SKM-1 (cell line): ENCODE results near the gene THG1L.
"Not testable (repeated sequence)": the region's sequence is repeated elsewhere in the genome, so short reads cannot be mapped to it uniquely, and the experiment has no call there.

Source experiments
- DNase-seq: peaks from one replicate; lab custom pipeline; 2025; ENCODE audit not compliant: unreplicated experiment; lab: John Stamatoyannopoulos, UW

THG1L gene

GRCh38 chr5:157726607-157727006 is 4.6 kb upstream of the THG1L start:
- not testable (repeated sequence) for DNase-seq

DNA sequence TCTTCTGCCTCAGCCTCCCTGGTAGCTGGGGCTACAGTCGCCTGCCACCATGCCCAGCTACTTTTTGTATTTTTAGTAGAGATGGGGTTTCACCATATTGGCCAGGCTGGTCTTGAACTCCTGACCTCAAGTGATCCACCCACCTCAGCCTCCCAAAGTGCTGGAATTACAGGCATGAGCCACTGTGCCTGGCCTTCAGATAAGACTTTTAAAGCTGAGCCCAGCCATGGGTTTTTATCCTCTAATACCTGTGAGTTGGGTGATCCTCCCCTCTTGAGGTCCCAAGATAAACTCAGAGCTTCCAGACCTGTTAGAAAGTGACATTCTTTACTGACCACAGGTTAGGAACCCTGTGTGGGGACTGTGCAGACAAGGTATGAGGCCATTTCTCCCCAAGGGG is 3.4 kb upstream of the THG1L start:
- not testable (repeated sequence) for DNase-seq

DNA sequence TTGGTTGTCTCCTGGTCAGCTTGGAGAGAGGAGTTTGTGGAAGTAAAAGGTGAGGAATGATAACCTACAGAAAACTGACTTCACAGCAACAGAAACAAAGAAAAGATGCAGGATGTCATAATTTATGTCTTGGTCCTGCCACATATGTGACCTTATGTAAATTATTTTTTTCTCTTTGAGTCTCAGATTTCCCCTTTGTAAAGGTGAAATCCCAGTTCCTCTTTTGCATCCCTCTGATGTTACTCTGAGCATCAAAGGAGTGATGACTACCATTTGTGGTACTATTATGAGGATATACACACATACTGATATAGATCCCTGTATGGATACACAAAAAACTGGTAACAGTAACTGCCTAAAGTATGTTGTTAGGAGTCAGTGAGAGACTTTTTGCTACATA is 1.4 kb upstream of the THG1L start:
- no peak for DNase-seq

- no peak for DNase-seq
Observed at GRCh38 chr5:157730900-157731271, 334 bp upstream of the THG1L start.

DNA sequence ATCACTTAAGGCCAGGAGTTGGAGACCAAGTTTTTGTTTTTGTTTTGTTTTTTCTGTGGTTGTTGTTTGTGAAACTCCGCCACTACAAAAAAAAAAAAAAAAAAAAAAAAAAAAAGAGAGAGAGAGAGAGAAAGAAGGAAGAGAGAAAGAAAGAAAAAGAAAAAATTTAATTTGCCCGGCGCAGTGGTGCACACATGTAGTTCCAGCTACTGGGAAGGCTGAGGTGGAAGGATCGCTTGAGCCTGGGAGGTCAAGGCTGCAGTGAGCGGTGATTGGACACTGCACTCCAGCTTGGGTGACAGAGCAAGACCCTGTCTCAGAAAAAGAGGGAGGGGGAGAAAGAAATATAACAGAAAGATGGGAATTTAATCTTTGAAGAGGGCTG is 902 bp downstream of the THG1L start:
- no peak for DNase-seq

DNA sequence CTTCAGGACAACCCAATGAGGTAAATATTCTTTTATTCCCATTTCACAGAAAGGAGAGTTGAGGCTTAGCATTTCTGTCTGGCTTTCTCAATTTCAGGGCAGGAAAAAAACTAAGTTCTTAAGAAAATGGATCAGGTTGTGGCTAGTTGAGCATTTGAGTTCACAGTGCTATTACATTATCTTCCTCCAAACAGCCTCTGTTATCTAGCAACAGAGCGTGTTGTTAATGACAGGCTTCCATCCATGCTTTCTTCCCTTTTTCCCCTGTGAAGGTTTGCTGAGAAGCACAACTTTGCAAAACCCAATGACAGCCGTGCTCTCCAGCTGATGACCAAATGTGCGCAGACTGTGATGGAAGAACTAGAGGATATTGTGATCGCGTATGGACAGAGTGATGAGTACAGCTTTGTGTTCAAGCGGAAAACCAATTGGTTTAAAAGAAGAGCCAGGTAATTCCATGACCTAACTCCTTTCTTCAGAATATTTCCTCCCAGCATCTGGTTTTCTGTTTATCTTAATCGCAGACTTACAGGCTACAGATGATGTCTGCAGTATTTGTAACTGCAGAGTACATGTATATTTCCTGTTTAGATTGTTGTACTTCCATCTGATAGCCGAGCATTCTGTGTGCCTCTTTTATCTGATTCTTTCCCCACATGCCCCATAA is 1.5 kb downstream of the THG1L start:
- no peak for DNase-seq

DNA sequence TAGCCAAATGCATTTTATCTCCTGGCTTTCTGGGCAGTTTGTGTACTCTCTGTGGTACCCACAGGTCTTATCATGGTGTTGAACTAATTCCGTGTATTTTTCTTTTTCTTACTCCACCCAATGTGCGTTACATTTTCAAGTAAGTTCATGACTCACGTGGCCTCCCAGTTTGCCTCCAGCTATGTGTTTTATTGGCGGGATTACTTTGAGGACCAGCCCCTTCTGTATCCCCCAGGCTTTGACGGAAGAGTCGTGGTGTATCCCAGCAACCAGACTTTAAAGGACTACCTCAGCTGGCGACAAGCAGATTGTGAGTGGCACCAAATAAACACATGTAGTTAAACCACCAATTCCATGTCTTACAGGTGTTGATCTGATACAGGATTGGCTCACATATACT is 3.2 kb downstream of the THG1L start:
- DNase-seq, result no peak

DNA sequence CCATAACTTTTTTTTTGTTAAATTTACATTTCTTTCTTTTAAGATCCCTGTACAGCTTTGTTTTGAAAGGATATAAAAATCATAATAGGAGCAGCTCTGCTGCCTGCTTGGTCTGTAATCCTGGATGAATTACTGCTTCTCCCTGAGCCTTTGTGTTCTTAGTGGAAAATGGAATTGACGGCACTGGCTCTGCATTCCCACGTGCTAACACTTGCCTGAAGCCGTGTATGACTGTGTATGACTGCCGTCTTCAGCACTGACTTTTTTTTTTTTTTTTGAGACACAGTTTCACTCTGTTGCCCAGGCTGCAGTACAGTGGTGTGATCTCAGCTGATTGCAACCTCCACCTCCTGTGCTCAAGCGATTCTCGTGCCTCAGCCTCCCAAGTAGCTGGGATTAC is 4.8 kb downstream of the THG1L start:
- DNase-seq, result no peak

DNA sequence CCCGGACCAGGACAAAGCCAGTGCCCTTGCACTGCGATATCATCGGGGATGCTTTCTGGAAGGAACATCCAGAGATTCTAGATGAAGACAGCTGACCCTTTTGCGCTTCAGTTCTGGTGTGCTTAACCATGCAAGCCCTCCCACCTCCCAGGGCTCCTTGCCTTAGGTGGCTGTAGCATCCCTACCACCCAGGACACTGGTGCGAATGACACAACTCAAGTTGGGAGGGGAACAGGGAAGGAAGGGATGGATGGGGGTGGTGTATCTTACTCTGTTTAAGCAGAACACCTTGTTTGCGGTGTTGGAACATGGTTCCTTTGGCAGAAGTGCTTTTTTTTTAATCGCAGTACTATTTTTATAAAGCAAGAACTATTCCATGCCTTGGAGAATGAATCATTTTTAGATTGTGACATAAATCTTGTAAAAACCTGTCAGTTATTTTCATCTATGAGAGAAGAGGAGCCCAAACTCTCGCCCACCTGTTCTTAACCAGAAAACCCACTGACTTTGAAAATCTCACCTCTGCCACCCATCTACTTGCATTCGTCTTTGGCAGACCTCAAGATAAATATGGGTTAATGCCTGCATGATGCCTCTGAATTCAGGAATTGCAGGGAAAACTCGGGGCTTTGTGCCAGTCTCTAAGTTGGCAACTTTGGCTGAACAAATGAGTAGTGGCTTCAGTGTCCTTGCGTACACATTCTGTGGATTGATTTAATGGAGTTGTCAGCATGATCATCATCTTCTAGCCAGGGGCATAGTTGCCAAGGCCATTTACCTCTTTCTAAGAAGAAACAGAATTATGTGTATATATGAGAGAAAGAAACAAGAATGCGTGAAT is 8.4 kb downstream of the THG1L start:
- DNase-seq, result no peak

- peak; percentile 27 for DNase-seq
Observed at GRCh38 chr5:157740229-157740610, 9.0 kb downstream of the THG1L start.

DNA sequence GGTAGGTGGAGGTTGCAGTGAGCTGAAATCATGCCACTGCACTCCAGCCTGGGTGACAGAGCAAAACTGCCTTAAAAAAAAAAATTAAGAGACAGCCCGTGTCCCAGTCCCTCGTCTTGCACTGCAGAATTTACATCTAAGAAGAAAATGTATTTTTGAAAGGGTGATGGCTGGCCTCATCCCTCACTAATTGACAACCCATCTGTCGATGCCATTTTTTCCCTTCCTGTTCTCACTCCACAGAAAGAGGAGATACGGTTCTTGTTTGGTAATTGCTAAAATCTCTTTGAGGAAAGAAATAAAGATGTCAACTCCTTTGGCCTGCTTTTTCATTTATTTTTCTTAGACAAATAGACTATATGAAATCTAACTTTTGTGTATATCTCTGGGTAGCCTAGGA is 9.9 kb downstream of the THG1L start:
- no peak for DNase-seq

DNA sequence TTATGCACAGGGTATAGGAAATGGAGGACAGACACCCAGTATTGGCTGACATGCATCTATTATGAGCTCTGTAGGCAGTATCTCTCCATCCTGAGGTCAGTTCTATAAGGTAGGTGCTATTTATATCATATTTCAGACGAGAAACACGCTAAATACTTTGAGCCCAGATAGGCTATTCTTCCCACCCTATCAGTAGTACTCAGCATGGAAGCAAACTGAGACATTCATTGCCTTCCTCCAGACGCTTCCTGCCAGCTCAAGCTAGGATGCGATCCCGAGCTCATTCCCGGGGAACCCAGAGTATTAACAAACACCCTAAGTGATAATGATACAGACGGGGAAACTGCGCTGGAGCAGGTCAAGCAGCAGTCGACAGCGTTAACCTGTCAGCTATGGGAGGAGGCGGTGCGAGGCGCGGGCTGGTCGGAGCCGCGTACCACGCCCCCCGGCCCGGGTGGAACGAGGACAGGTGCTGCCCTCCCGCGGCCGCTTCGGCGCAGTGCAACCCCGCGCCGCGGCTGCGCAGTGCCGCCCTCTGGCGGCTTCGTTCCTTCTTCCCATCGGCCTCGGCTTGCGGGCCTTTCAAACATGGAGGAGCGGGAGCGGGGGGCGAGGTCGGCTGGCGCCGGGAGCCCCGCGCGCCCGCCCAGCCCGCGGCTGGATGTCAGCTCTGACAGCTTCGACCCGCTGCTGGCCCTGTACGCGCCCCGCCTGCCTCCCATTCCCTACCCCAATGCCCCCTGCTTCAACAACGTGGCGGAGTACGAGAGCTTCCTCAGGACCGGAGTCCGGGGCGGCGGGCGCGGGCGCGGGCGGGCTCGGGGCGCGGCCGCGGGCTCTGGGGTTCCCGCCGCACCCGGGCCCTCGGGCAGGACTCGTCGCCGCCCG is 12.2 kb downstream of the THG1L start, which contains the start of gene LSM11:
Gene LSM11, plus strand, starts transcription at position 550 of the 888 bp plus-strand sequence. Its CDS starts 39 bp downstream, at position 589.
- peak; percentile 38 for DNase-seq

GRCh38 chr5:157744051-157745011 is 13.1 kb downstream of the THG1L start:
- DNase-seq, result no peak

GRCh38 chr5:157745041-157745456 is 13.8 kb downstream of the THG1L start:
- no peak for DNase-seq

GRCh38 chr5:157747173-157747740 is 16.0 kb downstream of the THG1L start:
- DNase-seq, result no peak

DNA sequence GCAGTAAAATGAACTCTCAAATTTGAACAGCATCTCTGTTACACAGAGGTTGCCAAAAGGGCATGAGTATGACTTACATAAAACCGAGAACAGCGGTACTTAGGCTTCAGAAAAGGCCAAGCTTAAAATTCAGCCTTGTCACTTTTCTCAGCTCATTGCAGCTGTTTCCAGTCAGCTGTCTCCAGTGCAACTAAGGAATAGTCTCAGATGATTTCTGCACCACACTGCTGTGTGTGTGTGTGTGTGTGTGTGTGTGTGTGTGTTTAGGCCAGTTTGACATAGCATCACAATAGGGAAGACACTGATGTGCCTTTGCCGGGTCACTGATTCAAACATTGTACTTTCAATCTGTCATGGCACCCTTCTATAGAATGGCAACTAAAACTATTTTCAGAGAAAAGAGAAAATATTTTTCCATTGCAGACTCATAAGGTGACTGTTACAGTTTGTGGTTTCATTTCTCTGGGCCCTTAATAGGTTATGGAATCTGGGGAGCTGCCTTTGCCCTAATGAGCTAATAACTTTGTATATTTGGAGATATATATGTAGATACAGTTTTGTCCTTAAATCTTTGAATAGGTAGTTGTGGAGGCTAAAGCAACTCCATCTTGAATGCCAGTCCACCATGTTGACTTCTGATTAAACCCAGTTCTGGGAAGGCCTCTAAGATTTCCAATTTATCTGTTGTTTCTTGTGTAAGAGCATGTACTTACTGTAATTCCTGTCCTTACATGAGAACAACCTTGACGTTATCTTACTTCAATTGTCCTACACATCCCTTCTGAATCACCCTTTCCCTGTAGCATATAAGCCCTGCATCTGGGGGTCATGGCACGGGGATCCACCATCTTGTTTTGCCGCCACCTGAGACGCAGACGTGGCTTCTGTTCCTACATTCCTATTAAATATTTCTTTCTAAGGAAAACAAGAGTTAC is 16.8 kb downstream of the THG1L start:
- no peak for DNase-seq

- DNase-seq, result no peak
Observed at GRCh38 chr5:157748760-157749461, 17.7 kb downstream of the THG1L start.

DNA sequence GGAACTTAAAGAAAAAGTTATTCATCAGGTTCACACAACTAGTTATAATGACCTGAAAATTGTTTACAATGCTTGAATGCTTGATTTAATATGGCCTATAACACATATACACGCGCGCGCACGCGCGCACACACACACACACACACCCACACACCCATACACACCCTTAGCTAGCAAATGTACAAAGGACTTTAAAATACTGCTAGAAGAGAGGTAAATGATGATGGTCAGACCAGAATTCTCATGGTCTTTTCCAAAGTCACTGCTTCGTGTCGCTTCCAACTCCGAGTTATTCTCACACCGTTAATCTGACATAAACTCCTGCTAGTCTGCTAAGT is 18.2 kb downstream of the THG1L start:
- no peak for DNase-seq
